Heart right ventricle (tissue), 16 donors: ENCODE measurements around the gene LRRC25. TPM values are rescaled to one million over a fixed set of nuclear protein-coding genes. Genes with fewer than 3 reads are reported as not detected.

Experiments used
- ATAC-seq, 8 donors: fragments of 200-7000 bp; cut with Tn5 transposase; one replicate each; pipeline ENCODE4 v1.9.1; 2020; ENCODE audit warnings: mild to moderate bottlenecking in 8 of 8, moderate library complexity in 8 of 8, moderate number of reproducible peaks in 1 of 8
- DNase-seq, 2 donors: peaks; one replicate each; pipeline ENCODE4 v3.0.0-alpha.2; 2020
- H3K27ac ChIP-seq, 10 donors: fragments of 200-600 bp; sonication (generic) in 2 of 10; one replicate each; pipeline versions ENCODE4 v1.5.0 to v1.8.0; 2020 to 2022; ENCODE audit warnings: mild to moderate bottlenecking in 3 of 10
- H3K27me3 ChIP-seq, 7 donors: fragments of 200-600 bp; one replicate each; pipeline ENCODE4 v1.8.0; 2021 to 2022; ENCODE audit warnings: mild to moderate bottlenecking in 2 of 7
- H3K36me3 ChIP-seq, 9 donors: fragments of 200-600 bp; sonication (generic) in 1 of 9; one replicate each; pipeline versions ENCODE4 v1.5.0 to v1.8.0; 2020 to 2022; ENCODE audit warnings: mild to moderate bottlenecking in 2 of 9
- H3K4me1 ChIP-seq, 9 donors: fragments of 200-600 bp; sonication (generic) in 1 of 9; one replicate each; pipeline versions ENCODE4 v1.5.0 to v1.8.0; 2020 to 2022; ENCODE audit warnings: mild to moderate bottlenecking in 4 of 9
- H3K4me3 ChIP-seq, 10 donors: fragments of 200-600 bp; sonication (generic) in 2 of 10; one replicate each; pipeline versions ENCODE4 v1.5.0 to v1.8.0; 2020 to 2022; ENCODE audit warnings: mild to moderate bottlenecking in 7 of 10, moderate library complexity in 2 of 10
- H3K9me3 ChIP-seq, 11 donors: fragments of 200-600 bp in 10 of 11; sonication (generic) in 2 of 11; one replicate each; pipeline versions ENCODE4 v1.5.0 to v1.8.0; 2013 to 2022; ENCODE audit warnings: mild to moderate bottlenecking in 2 of 11, control low read depth in 1 of 11, moderate library complexity in 1 of 11
- CTCF ChIP-seq, 9 donors: fragments of 200-600 bp; sonication (generic) in 2 of 9; IDR thresholded peaks; one replicate each; pipeline versions ENCODE4 v1.5.0 to v1.8.0; 2021 to 2022; ENCODE audit warnings: antibody characterized with exemption in 9 of 9, mild to moderate bottlenecking in 5 of 9, moderate library complexity in 1 of 9
- WGBS, 2 donors: extraction: QIAGEN DNeasy Blood & Tissue Kit; methylation state at CpG; one replicate each; pipeline ENCODE4 v1.1.7; 2013; ENCODE audit warnings: inconsistent platforms in 1 of 2; 5-methylcytosine and 5-hydroxymethylcytosine counted together
- intact Hi-C, 10 donors: fragments of 100-400 bp; cut with DNase I; formaldehyde crosslinking; loops; one replicate each; pipeline versions ENCODE4 v1.11.1 to v1.14.2; 2022
- microRNA-seq, 2 donors: library from miRNA; unstranded; fragments of <30 nt; microRNA quantifications; one replicate each; pipeline ENCODE4 v1.2.0, GENCODE V29; 2021
- polyA plus RNA-seq, 2 donors: library from polyadenylated mRNA; stranded (reverse); fragments of 200-250 nt; gene quantifications; one replicate each; pipeline ENCODE4 v1.2.3, GENCODE V29; 2013
- total RNA-seq, 10 donors: library from RNA; stranded (reverse); fragmentation: NEBNext Ultra II Directional in 3 of 10; extraction: Animal tissue kit (Norgen Biotek cat#: 25700) in 3 of 10; gene quantifications; one replicate each; pipeline versions ENCODE4 v1.2.1 to v1.2.4, GENCODE V29; 2021 to 2023
- donor health status: Arrhythmogenic right ventricular cardiomyopathy.
- donor health status: ischemic (EF 13 %, LVEDD 7.1; RV severe dilation, severe dysfunction).
- donor health status: healthy with polysubstance abuse.
- donor health status: DM: no; HTN: yes; CAD: no.
- donor health status: DM: no; HTN: no; CAD: no.
- donor health status: ischemic (EF 25% LVEDD 6.9; RV normal size, moderate dysfunction).
- donor health status: ischemic (EF 25% LVEDD 5.7; RV mildly dilated, moderate dysfunction).
- donor health status: healthy.
- donor health status: DM: yes; HTN: yes; CAD: no.
- donor health status: Ischemic cardiomyopathy.
- donor health status: ischemic (EF 35%, LVEDD 5.7; RV mildly dilated, moderate dysfunction).
- donor health status: nonischemic (EF 11% LVEDD 7.7; RV severe dilation, severe dysfunction).
- donor health status: DM: yes; HTN: yes; CAD: no.
- donor health status: PGD.
- donor health status: ischemic (EF 29% LVEDD 5.4; RV normal size, mild dysfunction).
- donor health status: nonischemic (EF 23%, LVEDD 6.1; RV moderate dilation, normal function).

Gene LRRC25
- total and polyA plus RNA-seq, 12 donors, result 0.57 to 13.3 (median 1.8) TPM

- WGBS, 2 donors, result 77 to 80% methylated on average over 6 to 8 of the region's 8 CpGs
- Histone ChIP-seq H3K4me3 (no peak overlapping the region), H3K27me3 (no peaks in the 10 kb centered on the region), H3K9me3 (no peaks in the 10 kb centered on the region), H3K36me3 (peaks cover 0 to 39% (median 0%) of the 10 kb centered on the region in 9 donors), H3K27ac (peak overlapping the region in 1 of 10 donors; percentile 91), H3K4me1 (peaks cover 10 to 34% (median 21%) of the 10 kb centered on the region in 9 donors)
- no peak for DNase-seq
- TF ChIP-seq CTCF (IDR thresholded peaks at IDR 0.05), result no peak
- no peak for ATAC-seq
- intact Hi-C loops, result loop anchor here in 2 of 10 donors (5.0 kb wide), 2 partner anchors 45 to 65 kb away; partner anchors contain the start of gene GDF15 (in 1 of the 2)
Measured at GRCh38 chr19:18342090-18342632, 55.3 kb downstream of the LRRC25 start.

Small RNA genes within 50 kb of the gene (microRNA-seq; reads per million reads assigned to microRNA genes)
- 0 reads per million in 2 donors for gene MIR3189

Other genes starting within 250 kb of the LRRC25 start
- 10 to 100 TPM; 15.7 to 29.1 (median 22.3) TPM for gene PIK3R2, start 244.5 kb downstream of the LRRC25 start, total RNA-seq
- gene PIK3R2, start 244.5 kb downstream of the LRRC25 start, polyA plus RNA-seq, result 1 to 10 TPM; 2.3 to 6.7 TPM
- 100 to 1,000 TPM in 1 of 10 donors, 10 to 100 TPM in 7, 1 to 10 TPM in 2; 6.5 to 241 (median 11.9) TPM for gene IFI30, start 223.8 kb downstream of the LRRC25 start, total RNA-seq
- 10 to 100 TPM in 1 of 2 donors, 1 to 10 TPM in 1; 9.7 to 31.2 TPM for gene IFI30, start 223.8 kb downstream of the LRRC25 start, polyA plus RNA-seq
- gene MPV17L2, start 204.4 kb downstream of the LRRC25 start, total RNA-seq, result 10 to 100 TPM; 10.6 to 16.5 (median 14.5) TPM
- 10 to 100 TPM; 23.0 to 61.9 TPM for gene MPV17L2, start 204.4 kb downstream of the LRRC25 start, polyA plus RNA-seq
- 10 to 100 TPM; 24.1 to 36.3 (median 31.4) TPM for gene RAB3A, start 193.6 kb downstream of the LRRC25 start, total RNA-seq
- gene RAB3A, start 193.6 kb downstream of the LRRC25 start, polyA plus RNA-seq, result 10 to 100 TPM in 1 of 2 donors, 1 to 10 TPM in 1; 7.8 to 16.7 TPM
- gene PDE4C, start 171.2 kb downstream of the LRRC25 start, total RNA-seq, result 1 to 10 TPM in 4 of 10 donors, under 1 TPM in 6; 0.30 to 4.2 (median 0.85) TPM
- 1 to 10 TPM; 1.2 to 6.3 TPM for gene PDE4C, start 171.2 kb downstream of the LRRC25 start, polyA plus RNA-seq
- gene IQCN, start 123.2 kb downstream of the LRRC25 start, total RNA-seq, result 1 to 10 TPM in 5 of 10 donors, under 1 TPM in 5; 0.49 to 1.5 (median 0.96) TPM
- 1 to 10 TPM in 1 of 2 donors, under 1 TPM in 1; 0.17 to 7.8 TPM for gene IQCN, start 123.2 kb downstream of the LRRC25 start, polyA plus RNA-seq
- 100 to 1,000 TPM in 9 of 10 donors, 10 to 100 TPM in 1; 93.7 to 195 (median 133) TPM for gene JUND, start 116.0 kb downstream of the LRRC25 start, total RNA-seq
- 100 to 1,000 TPM; 103 to 278 TPM for gene JUND, start 116.0 kb downstream of the LRRC25 start, polyA plus RNA-seq
- gene LSM4, start 74.5 kb downstream of the LRRC25 start, total RNA-seq, result 100 to 1,000 TPM in 1 of 10 donors, 10 to 100 TPM in 9; 73.2 to 114 (median 93.3) TPM
- 100 to 1,000 TPM; 135 to 163 TPM for gene LSM4, start 74.5 kb downstream of the LRRC25 start, polyA plus RNA-seq
- 10 to 100 TPM; 36.0 to 61.3 (median 46.8) TPM for gene PGPEP1, start 57.0 kb downstream of the LRRC25 start, total RNA-seq
- 10 to 100 TPM; 10.0 to 27.2 TPM for gene PGPEP1, start 57.0 kb downstream of the LRRC25 start, polyA plus RNA-seq
- 1 to 10 TPM in 4 of 10 donors, under 1 TPM in 6; 0.44 to 2.5 (median 0.79) TPM for gene GDF15, start 11.5 kb downstream of the LRRC25 start, total RNA-seq
- gene GDF15, start 11.5 kb downstream of the LRRC25 start, polyA plus RNA-seq, result under 1 TPM; 0.44 to 0.62 TPM
- gene SSBP4, start 21.8 kb upstream of the LRRC25 start, total RNA-seq, result 10 to 100 TPM; 17.6 to 47.1 (median 27.3) TPM
- gene SSBP4, start 21.8 kb upstream of the LRRC25 start, polyA plus RNA-seq, result 10 to 100 TPM; 41.3 to 51.6 TPM
- gene ISYNA1, start 40.5 kb upstream of the LRRC25 start, total RNA-seq, result 10 to 100 TPM; 12.6 to 40.7 (median 18.0) TPM
- gene ISYNA1, start 40.5 kb upstream of the LRRC25 start, polyA plus RNA-seq, result 100 to 1,000 TPM in 1 of 2 donors, 10 to 100 TPM in 1; 21.4 to 137 TPM
- 10 to 100 TPM in 2 of 10 donors, 1 to 10 TPM in 8; 5.7 to 13.1 (median 7.5) TPM for gene ELL, start 124.4 kb upstream of the LRRC25 start, total RNA-seq
- 1 to 10 TPM; 4.0 to 6.7 TPM for gene ELL, start 124.4 kb upstream of the LRRC25 start, polyA plus RNA-seq
- 100 to 1,000 TPM; 132 to 196 (median 151) TPM for gene FKBP8, start 146.0 kb upstream of the LRRC25 start, total RNA-seq
- gene FKBP8, start 146.0 kb upstream of the LRRC25 start, polyA plus RNA-seq, result 100 to 1,000 TPM; 153 to 308 TPM
- 10 to 100 TPM; 35.6 to 63.9 (median 45.6) TPM for gene KXD1, start 160.2 kb upstream of the LRRC25 start, total RNA-seq
- 10 to 100 TPM; 41.2 to 88.6 TPM for gene KXD1, start 160.2 kb upstream of the LRRC25 start, polyA plus RNA-seq
- 100 to 1,000 TPM; 634 to 883 (median 716) TPM for gene UBA52, start 174.2 kb upstream of the LRRC25 start, total RNA-seq
- 1,000 to 10,000 TPM; 1,270 to 1,276 TPM for gene UBA52, start 174.2 kb upstream of the LRRC25 start, polyA plus RNA-seq
- 10 to 100 TPM; 63.4 to 96.3 (median 68.7) TPM for gene REX1BD, start 191.2 kb upstream of the LRRC25 start, total RNA-seq
- 100 to 1,000 TPM in 1 of 2 donors, 10 to 100 TPM in 1; 58.5 to 107 TPM for gene REX1BD, start 191.2 kb upstream of the LRRC25 start, polyA plus RNA-seq
- gene CRLF1, start 209.2 kb upstream of the LRRC25 start, total RNA-seq, result 10 to 100 TPM in 3 of 10 donors, 1 to 10 TPM in 6, under 1 TPM in 1; 0.68 to 42.1 (median 4.5) TPM
- gene CRLF1, start 209.2 kb upstream of the LRRC25 start, polyA plus RNA-seq, result 100 to 1,000 TPM; 154 to 161 TPM
- gene TMEM59L, start 215.2 kb upstream of the LRRC25 start, total RNA-seq, result 1 to 10 TPM in 5 of 10 donors, under 1 TPM in 5; 0.13 to 4.5 (median 0.89) TPM
- gene TMEM59L, start 215.2 kb upstream of the LRRC25 start, polyA plus RNA-seq, result 10 to 100 TPM in 1 of 2 donors, 1 to 10 TPM in 1; 2.5 to 13.8 TPM
- 1 to 10 TPM; 4.6 to 8.2 (median 6.3) TPM for gene KLHL26, start 239.4 kb upstream of the LRRC25 start, total RNA-seq
- gene KLHL26, start 239.4 kb upstream of the LRRC25 start, polyA plus RNA-seq, result 1 to 10 TPM; 3.4 to 4.6 TPM